Measurements from ENCODE around the gene ST3GAL3.
A peak's percentile ranks its signal among the peaks of the same experiment; 100 is the strongest.
"Not testable (repeated sequence)": the region's sequence is repeated elsewhere in the genome, so short reads cannot be mapped to it uniquely, and the experiment has no call there.

The ST3GAL3 gene

GRCh38 chr1:43757343-43758053 lies 50.2 kb downstream of the ST3GAL3 start:
- no peak for DNase-seq

GRCh38 chr1:43760745-43761317 lies 53.5 kb downstream of the ST3GAL3 start:
- DNase-seq = no peak

- peak; percentile 78 to 79 for DNase-seq
Observed at GRCh38 chr1:43763497-43763973, 56.2 kb downstream of the ST3GAL3 start.

- no peak for DNase-seq
Observed at GRCh38 chr1:43764581-43764980, 57.2 kb downstream of the ST3GAL3 start.

- no peak for DNase-seq
Observed at GRCh38 chr1:43766086-43766784, 58.9 kb downstream of the ST3GAL3 start.

- no peak for DNase-seq
Observed at GRCh38 chr1:43766818-43767525, 59.6 kb downstream of the ST3GAL3 start.

- DNase-seq = no peak
Observed at GRCh38 chr1:43768168-43768567, 60.8 kb downstream of the ST3GAL3 start.

GRCh38 chr1:43769350-43769908 lies 62.1 kb downstream of the ST3GAL3 start:
- no peak for DNase-seq

GRCh38 chr1:43770111-43770510 lies 62.8 kb downstream of the ST3GAL3 start:
- no peak for DNase-seq

GRCh38 chr1:43772978-43773377 lies 65.6 kb downstream of the ST3GAL3 start:
- DNase-seq = no peak

- no peak for DNase-seq
Observed at GRCh38 chr1:43773821-43774220, 66.5 kb downstream of the ST3GAL3 start.

GRCh38 chr1:43774359-43774758 lies 67.0 kb downstream of the ST3GAL3 start:
- peak in 1 of 2 donors; percentile 10 for DNase-seq

GRCh38 chr1:43776043-43776761 lies 68.9 kb downstream of the ST3GAL3 start:
- no peak for DNase-seq

- not testable (repeated sequence) for DNase-seq
Observed at GRCh38 chr1:43777916-43778315, 70.6 kb downstream of the ST3GAL3 start.

GRCh38 chr1:43779266-43779665 lies 71.9 kb downstream of the ST3GAL3 start:
- DNase-seq = peak; percentile 9 to 20

GRCh38 chr1:43779805-43780403 lies 72.6 kb downstream of the ST3GAL3 start:
- no peak for DNase-seq

- DNase-seq = peak; percentile 33 to 76
Observed at GRCh38 chr1:43781574-43781973, 74.2 kb downstream of the ST3GAL3 start.

- no peak for DNase-seq
Observed at GRCh38 chr1:43783096-43783670, 75.8 kb downstream of the ST3GAL3 start.

GRCh38 chr1:43783671-43784205 lies 76.4 kb downstream of the ST3GAL3 start:
- peak; percentile 28 to 40 for DNase-seq

GRCh38 chr1:43786201-43786958 lies 79.0 kb downstream of the ST3GAL3 start:
- DNase-seq = no peak

All from inflammatory macrophage (primary cell).